ENCODE data around the gene NUDT14. TPM values are rescaled to one million over a fixed set of nuclear protein-coding genes. Genes with fewer than 3 reads are reported as not detected.

Gene NUDT14
- total RNA-seq, 1 experiment from 2014 or later = 50.8 TPM

DNA sequence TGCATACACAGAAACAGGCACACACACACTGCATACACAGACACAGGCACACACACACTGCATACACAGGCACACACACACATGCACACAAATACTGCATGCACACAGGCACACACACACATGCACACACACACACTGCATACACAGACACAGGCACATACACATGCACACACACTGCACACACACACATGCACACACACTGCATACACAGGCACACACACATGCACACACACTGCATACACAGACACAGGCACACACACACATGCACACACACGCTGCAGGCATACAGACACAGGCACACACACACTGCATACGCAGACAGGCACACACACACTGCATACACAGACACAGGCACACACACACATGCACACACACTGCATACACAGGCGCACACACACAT is 34.5 kb upstream of the NUDT14 start:
- DNase-seq (no peak), ATAC-seq (no peak)
- POLR2A ChIA-PET (ENCODE audit: unreplicated experiment) = no interaction called here
- Histone ChIP-seq H3K4me3 (ENCODE audit: low read length) (no peak overlapping the region), H4K20me1 (ENCODE audit: low read length) (no peaks in the 10 kb centered on the region), H3F3A (ENCODE audit: low read length, unreplicated experiment) (no peaks in the 10 kb centered on the region), H3K9me3 (ENCODE audit: low read length) (no peaks in the 10 kb centered on the region), H3K36me3 (ENCODE audit: low read depth, low read length) (no peaks in the 10 kb centered on the region; the same call in none of the 2 replicates), H3K27ac (ENCODE audit: low read length) (no peak overlapping the region), H3K27me3 (ENCODE audit: low read length) (no peaks in the 10 kb centered on the region), H2AFZ (ENCODE audit: low read length) (no peak overlapping the region), H3K79me2 (ENCODE audit: low read length) (no peaks in the 10 kb centered on the region), H3K4me2 (ENCODE audit: low read length) (no peak overlapping the region), H3K9me2 (replicated peaks; ENCODE audit: low read length) (no peaks in the 10 kb centered on the region), H3K4me1 (ENCODE audit: insufficient read depth, low read length) (no peaks in the 10 kb centered on the region), H3K9ac (ENCODE audit: low read length) (no peak overlapping the region)
- intact Hi-C loops (cut with micrococcal nuclease) = no loop called here
- CTCF ChIA-PET = no interaction called here
- BruUV-seq (replicated peaks) = no TSS peak
- no peak for TF ChIP-seq EZH2phosphoT487 (IDR thresholded peaks at IDR 0.05; ENCODE audit: borderline replicate concordance, low read length)
- TF ChIP-seq, protein P1, sequence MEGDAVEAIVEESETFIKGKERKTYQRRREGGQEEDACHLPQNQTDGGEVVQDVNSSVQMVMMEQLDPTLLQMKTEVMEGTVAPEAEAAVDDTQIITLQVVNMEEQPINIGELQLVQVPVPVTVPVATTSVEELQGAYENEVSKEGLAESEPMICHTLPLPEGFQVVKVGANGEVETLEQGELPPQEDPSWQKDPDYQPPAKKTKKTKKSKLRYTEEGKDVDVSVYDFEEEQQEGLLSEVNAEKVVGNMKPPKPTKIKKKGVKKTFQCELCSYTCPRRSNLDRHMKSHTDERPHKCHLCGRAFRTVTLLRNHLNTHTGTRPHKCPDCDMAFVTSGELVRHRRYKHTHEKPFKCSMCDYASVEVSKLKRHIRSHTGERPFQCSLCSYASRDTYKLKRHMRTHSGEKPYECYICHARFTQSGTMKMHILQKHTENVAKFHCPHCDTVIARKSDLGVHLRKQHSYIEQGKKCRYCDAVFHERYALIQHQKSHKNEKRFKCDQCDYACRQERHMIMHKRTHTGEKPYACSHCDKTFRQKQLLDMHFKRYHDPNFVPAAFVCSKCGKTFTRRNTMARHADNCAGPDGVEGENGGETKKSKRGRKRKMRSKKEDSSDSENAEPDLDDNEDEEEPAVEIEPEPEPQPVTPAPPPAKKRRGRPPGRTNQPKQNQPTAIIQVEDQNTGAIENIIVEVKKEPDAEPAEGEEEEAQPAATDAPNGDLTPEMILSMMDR (conservative IDR thresholded peaks at IDR 0.05; ENCODE audit: low read depth, low read length) = no peak
- no peak for TF ChIP-seq EZH2 (IDR thresholded peaks at IDR 0.05; ENCODE audit: low read length, unreplicated experiment)

DNA sequence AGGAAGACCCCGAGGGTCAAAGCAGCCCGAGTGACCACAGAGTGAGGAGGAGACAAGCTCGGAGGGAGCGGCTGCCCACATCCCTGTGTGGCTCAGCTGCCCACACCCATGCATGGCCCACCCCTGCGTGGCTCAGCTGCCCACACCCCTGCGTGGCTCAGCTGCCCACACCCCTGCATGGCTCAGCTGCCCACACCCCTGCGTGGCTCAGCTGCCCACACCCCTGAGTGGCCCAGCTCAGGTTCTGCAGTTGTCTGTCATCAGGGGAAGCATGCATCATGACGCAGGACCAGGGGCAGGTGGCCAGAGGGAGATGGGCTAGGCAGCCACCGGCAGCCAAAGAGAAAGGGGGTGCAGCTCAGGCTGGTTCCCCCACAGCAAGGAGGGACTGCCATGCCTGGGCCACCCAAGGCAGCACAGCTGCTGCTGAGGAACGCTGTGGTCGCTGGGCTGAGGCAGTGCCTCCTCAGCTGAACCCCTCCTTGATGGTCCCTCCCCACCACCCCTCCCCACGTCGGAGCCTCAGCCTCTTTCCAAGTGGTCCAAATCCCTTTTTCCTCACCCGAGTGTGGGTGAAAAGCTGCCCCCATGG is 33.3 kb upstream of the NUDT14 start:
- no peaks in the 10 kb centered on the region for H3K4me1 ChIP-seq (ENCODE audit: insufficient read depth, low read length)
- no peaks in the 10 kb centered on the region for H3K79me2 ChIP-seq (ENCODE audit: low read length)
- no peaks in the 10 kb centered on the region for H3K9me3 ChIP-seq (ENCODE audit: low read length)
- H4K20me1 ChIP-seq (ENCODE audit: low read length) = no peaks in the 10 kb centered on the region
- intact Hi-C loops (cut with micrococcal nuclease) = no loop called here
- BruUV-seq (replicated peaks) = no TSS peak
- ChIA-PET CTCF (no interaction called here), POLR2A (ENCODE audit: unreplicated experiment) (no interaction called here)
- H3K27ac ChIP-seq (ENCODE audit: low read length) = no peak overlapping the region
- TF ChIP-seq EZH2 (IDR thresholded peaks at IDR 0.05; ENCODE audit: low read length, unreplicated experiment) = no peak
- TF ChIP-seq EZH2phosphoT487 (IDR thresholded peaks at IDR 0.05; ENCODE audit: borderline replicate concordance, low read length) = no peak
- TF ChIP-seq, protein P1 (conservative IDR thresholded peaks at IDR 0.05; ENCODE audit: low read depth, low read length) = no peak
- no peak overlapping the region for H3K9ac ChIP-seq (ENCODE audit: low read length)
- no peak overlapping the region for H3K4me3 ChIP-seq (ENCODE audit: low read length)
- H3K9me2 ChIP-seq (replicated peaks; ENCODE audit: low read length) = no peaks in the 10 kb centered on the region
- H2AFZ ChIP-seq (ENCODE audit: low read length) = no peak overlapping the region
- no peaks in the 10 kb centered on the region for H3F3A ChIP-seq (ENCODE audit: low read length, unreplicated experiment)
- H3K36me3 ChIP-seq (ENCODE audit: low read depth, low read length) = no peaks in the 10 kb centered on the region; the same call in none of the 2 replicates
- DNase-seq (no peak), ATAC-seq (no peak)
- no peak overlapping the region for H3K4me2 ChIP-seq (ENCODE audit: low read length)
- H3K27me3 ChIP-seq (ENCODE audit: low read length) = no peaks in the 10 kb centered on the region

DNA sequence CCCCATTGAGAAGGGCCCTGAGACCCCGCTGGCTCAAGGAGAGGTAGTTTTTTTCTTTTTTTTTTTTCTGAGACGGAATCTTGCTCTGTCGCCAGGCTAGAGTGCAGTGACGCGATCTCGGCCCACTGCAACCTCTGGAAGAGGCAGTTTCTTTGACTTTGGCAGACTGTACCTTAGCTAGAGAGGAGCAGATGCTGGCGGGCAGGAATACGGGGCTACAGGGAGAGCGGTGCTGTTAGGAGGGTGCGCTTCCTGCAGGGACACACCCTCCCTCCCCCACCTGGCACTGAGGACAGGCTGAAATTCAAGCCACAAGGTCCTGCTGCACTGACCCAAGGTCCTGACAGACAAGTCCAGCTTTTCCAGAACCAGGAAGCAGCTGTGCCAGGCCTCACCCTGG is 32.2 kb upstream of the NUDT14 start:
- TF ChIP-seq EZH2 (IDR thresholded peaks at IDR 0.05; ENCODE audit: low read length, unreplicated experiment) (no peak), EZH2phosphoT487 (IDR thresholded peaks at IDR 0.05; ENCODE audit: borderline replicate concordance, low read length) (no peak)
- TF ChIP-seq, protein P1 (conservative IDR thresholded peaks at IDR 0.05; ENCODE audit: low read depth, low read length) = no peak
- no peaks in the 10 kb centered on the region for H3K27me3 ChIP-seq (ENCODE audit: low read length)
- no peak overlapping the region for H3K4me2 ChIP-seq (ENCODE audit: low read length)
- no peaks in the 10 kb centered on the region for H3F3A ChIP-seq (ENCODE audit: low read length, unreplicated experiment)
- no peak for DNase-seq
- ChIA-PET CTCF (no interaction called here), POLR2A (ENCODE audit: unreplicated experiment) (no interaction called here)
- no peak overlapping the region for H3K4me3 ChIP-seq (ENCODE audit: low read length)
- BruUV-seq (replicated peaks) = no TSS peak
- no peaks in the 10 kb centered on the region for H3K36me3 ChIP-seq (ENCODE audit: low read depth, low read length)
- intact Hi-C loops (cut with micrococcal nuclease) = no loop called here
- no peaks in the 10 kb centered on the region for H4K20me1 ChIP-seq (ENCODE audit: low read length)
- no peak for ATAC-seq
- H3K9me2 ChIP-seq (replicated peaks; ENCODE audit: low read length) = no peaks in the 10 kb centered on the region
- no peaks in the 10 kb centered on the region for H3K79me2 ChIP-seq (ENCODE audit: low read length)
- H3K4me1 ChIP-seq (ENCODE audit: insufficient read depth, low read length) = no peaks in the 10 kb centered on the region
- no peak overlapping the region for H3K27ac ChIP-seq (ENCODE audit: low read length)
- no peak overlapping the region for H2AFZ ChIP-seq (ENCODE audit: low read length)
- H3K9me3 ChIP-seq (ENCODE audit: low read length) = no peaks in the 10 kb centered on the region
- H3K9ac ChIP-seq (ENCODE audit: low read length) = no peak overlapping the region

Measured in PC-3 (cell line).